ENCODE measurements around the gene PRSS1.

- TF ChIP-seq POLR2A (IDR thresholded peaks at IDR 0.05): no peak
- TF ChIP-seq, protein P1, sequence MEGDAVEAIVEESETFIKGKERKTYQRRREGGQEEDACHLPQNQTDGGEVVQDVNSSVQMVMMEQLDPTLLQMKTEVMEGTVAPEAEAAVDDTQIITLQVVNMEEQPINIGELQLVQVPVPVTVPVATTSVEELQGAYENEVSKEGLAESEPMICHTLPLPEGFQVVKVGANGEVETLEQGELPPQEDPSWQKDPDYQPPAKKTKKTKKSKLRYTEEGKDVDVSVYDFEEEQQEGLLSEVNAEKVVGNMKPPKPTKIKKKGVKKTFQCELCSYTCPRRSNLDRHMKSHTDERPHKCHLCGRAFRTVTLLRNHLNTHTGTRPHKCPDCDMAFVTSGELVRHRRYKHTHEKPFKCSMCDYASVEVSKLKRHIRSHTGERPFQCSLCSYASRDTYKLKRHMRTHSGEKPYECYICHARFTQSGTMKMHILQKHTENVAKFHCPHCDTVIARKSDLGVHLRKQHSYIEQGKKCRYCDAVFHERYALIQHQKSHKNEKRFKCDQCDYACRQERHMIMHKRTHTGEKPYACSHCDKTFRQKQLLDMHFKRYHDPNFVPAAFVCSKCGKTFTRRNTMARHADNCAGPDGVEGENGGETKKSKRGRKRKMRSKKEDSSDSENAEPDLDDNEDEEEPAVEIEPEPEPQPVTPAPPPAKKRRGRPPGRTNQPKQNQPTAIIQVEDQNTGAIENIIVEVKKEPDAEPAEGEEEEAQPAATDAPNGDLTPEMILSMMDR (IDR thresholded peaks at IDR 0.05): no peak
These were observed 5.7 kb downstream of the PRSS1 start for GRCh38 chr7:142754681-142755575.

Measured in uterus (tissue), 2 donors.